Liver (tissue), 9 donors: ENCODE data around the gene RBM38. TPM values are rescaled to one million over a fixed set of nuclear protein-coding genes. Genes with fewer than 3 reads are reported as not detected.

Source experiments
- DNase-seq: peaks from one replicate; pipeline ENCODE4 v3.0.0-alpha.2; 2017; ENCODE audit warnings: low spot score
- H3K27ac ChIP-seq, 2 donors: one replicate each; pipeline ENCODE4 v1.7.0; 2013; ENCODE audit warnings: inconsistent platforms in 2 of 2, low read length in 2 of 2, control low read depth in 1 of 2, low read depth in 1 of 2, mild to moderate bottlenecking in 1 of 2
- H3K27me3 ChIP-seq, 4 donors: one replicate each; pipeline versions ENCODE4 v1.6.1 to v1.7.0; 2013; ENCODE audit warnings: low read length in 3 of 4, inconsistent platforms in 1 of 4, mild to moderate bottlenecking in 1 of 4, moderate library complexity in 1 of 4; ENCODE audit not compliant: control insufficient read depth in 4 of 4, insufficient read depth in 4 of 4
- H3K36me3 ChIP-seq, 4 donors: one replicate each; pipeline versions ENCODE4 v1.6.1 to v1.7.0; 2013; ENCODE audit warnings: low read length in 3 of 4, mild to moderate bottlenecking in 3 of 4, low read depth in 1 of 4, moderate library complexity in 1 of 4; ENCODE audit not compliant: control insufficient read depth in 4 of 4, insufficient read depth in 3 of 4
- H3K4me1 ChIP-seq, 4 donors: one replicate each; pipeline versions ENCODE4 v1.6.1 to v1.7.0; 2013; ENCODE audit warnings: low read length in 3 of 4, mild to moderate bottlenecking in 3 of 4, moderate library complexity in 1 of 4; ENCODE audit not compliant: control insufficient read depth in 4 of 4, insufficient read depth in 4 of 4
- H3K4me3 ChIP-seq, 3 donors: one replicate each; pipeline versions ENCODE4 v1.6.1 to v1.7.0; 2013; ENCODE audit warnings: low read length in 3 of 3, control low read depth in 1 of 3, low read depth in 1 of 3, mild to moderate bottlenecking in 1 of 3
- H3K9ac ChIP-seq, 2 donors: one replicate each; pipeline ENCODE4 v1.7.0; 2013; ENCODE audit warnings: low read length in 2 of 2, mild to moderate bottlenecking in 2 of 2, moderate library complexity in 2 of 2, control low read depth in 1 of 2, low read depth in 1 of 2
- H3K9me3 ChIP-seq, 4 donors: one replicate each; pipeline versions ENCODE4 v1.6.1 to v1.7.0; 2013; ENCODE audit warnings: low read length in 3 of 4; ENCODE audit not compliant: control insufficient read depth in 4 of 4
- EGR1 ChIP-seq, 2 donors: IDR thresholded peaks; 2 replicates each; pipeline ENCODE4 v1.6.1; 2016 to 2018; ENCODE audit warnings: antibody characterized with exemption in 2 of 2, low read depth in 2 of 2
- FOXA1 ChIP-seq: IDR thresholded peaks from 2 replicates; pipeline ENCODE4 v1.6.1; 2016; ENCODE audit warnings: antibody characterized with exemption
- FOXA2 ChIP-seq: IDR thresholded peaks from 2 replicates; pipeline ENCODE4 v1.6.1; 2016; ENCODE audit warnings: antibody characterized with exemption
- GABPA ChIP-seq, 2 donors: IDR thresholded peaks in 1 of 2; conservative IDR thresholded peaks in 1 of 2; 2 replicates each; pipeline ENCODE4 v1.6.1; 2016; ENCODE audit warnings: antibody characterized with exemption in 2 of 2, mild to moderate bottlenecking in 1 of 2, moderate library complexity in 1 of 2
- HNF4A ChIP-seq, 2 donors: conservative IDR thresholded peaks; 2 replicates each; pipeline ENCODE4 v1.6.1; 2016; ENCODE audit warnings: antibody characterized with exemption in 2 of 2, mild to moderate bottlenecking in 2 of 2
- HNF4G ChIP-seq: IDR thresholded peaks from 2 replicates; pipeline ENCODE4 v1.6.1; 2016; ENCODE audit warnings: antibody characterized with exemption
- JUND ChIP-seq, 2 donors: IDR thresholded peaks; 2 replicates each; pipeline ENCODE4 v1.6.1; 2016; ENCODE audit warnings: antibody characterized with exemption in 2 of 2
- NR2F2 ChIP-seq: IDR thresholded peaks from 2 replicates; pipeline ENCODE4 v1.6.1; 2016; ENCODE audit warnings: antibody characterized with exemption
- RAD21 ChIP-seq, 2 donors: IDR thresholded peaks; 2 replicates each; pipeline ENCODE4 v1.6.1; 2016; ENCODE audit warnings: antibody characterized with exemption in 2 of 2, mild to moderate bottlenecking in 2 of 2
- RXRA ChIP-seq, 2 donors: IDR thresholded peaks; 2 replicates each; pipeline ENCODE4 v1.6.1; 2017 to 2018; ENCODE audit warnings: antibody characterized with exemption in 2 of 2, mild to moderate bottlenecking in 1 of 2
- SP1 ChIP-seq: IDR thresholded peaks from 2 replicates; pipeline ENCODE4 v1.6.1; 2018; ENCODE audit warnings: antibody characterized with exemption, mild to moderate bottlenecking
- TAF1 ChIP-seq: conservative IDR thresholded peaks from 2 replicates; pipeline ENCODE4 v1.6.1; 2016; ENCODE audit warnings: antibody characterized with exemption, mild to moderate bottlenecking
- YY1 ChIP-seq: IDR thresholded peaks from 2 replicates; pipeline ENCODE4 v1.6.1; 2016; ENCODE audit warnings: antibody characterized with exemption, mild to moderate bottlenecking
- WGBS: extraction: QIAGEN DNeasy Blood & Tissue Kit; methylation state at CpG from one replicate; pipeline ENCODE4 v1.1.7; 2013; 5-methylcytosine and 5-hydroxymethylcytosine counted together
- polyA plus RNA-seq, 2 donors: library from polyadenylated mRNA; stranded (reverse) in 1 of 2; unstranded in 1 of 2; fragments of 200-250 nt in 1 of 2; fragments of >200 nt in 1 of 2; fragmentation: Nextera tagmentation in 1 of 2; extraction: Ambion mirVana in 1 of 2; gene quantifications; one replicate each; pipeline versions ENCODE4 v1.2.1 to v1.2.3, GENCODE V29; 2013 to 2015
- total RNA-seq, 2 donors: library from RNA; depleted of rRNA; stranded (reverse); fragments of >200 nt; gene quantifications; one replicate each; pipeline ENCODE4 v1.2.3, GENCODE V29; 2014
- TF ChIP-seq, protein P1 (sequence below): IDR thresholded peaks from 2 replicates; pipeline ENCODE4 v1.6.1; 2016; ENCODE audit warnings: antibody characterized with exemption, mild to moderate bottlenecking
- TF ChIP-seq, protein P2 (sequence below): fragments of 150-350 bp; IDR thresholded peaks from 2 replicates; pipeline ENCODE4 v1.5.1; 2017; ENCODE audit warnings: improper control_type of control experiment, low read depth, low read length; ENCODE audit not compliant: missing input control
- TF ChIP-seq, protein P3 (sequence below): IDR thresholded peaks from 2 replicates; pipeline ENCODE4 v1.6.1; 2016; ENCODE audit warnings: antibody characterized with exemption
- TF ChIP-seq, protein P4 (sequence below): IDR thresholded peaks from 2 replicates; pipeline ENCODE4 v1.6.1; 2016; ENCODE audit warnings: antibody characterized with exemption
- TF ChIP-seq, protein P5 (sequence below): IDR thresholded peaks from 2 replicates; pipeline ENCODE4 v1.6.1; 2016; ENCODE audit warnings: antibody characterized with exemption
- donor health status: healthy.
- donor health status: healthy.
- donor health status: healthy.
- donor health status: healthy.
- donor health status: healthy.

The RBM38 gene
- total and polyA plus RNA-seq, 4 donors = 1.4 to 258 (median 6.0) TPM

DNA sequence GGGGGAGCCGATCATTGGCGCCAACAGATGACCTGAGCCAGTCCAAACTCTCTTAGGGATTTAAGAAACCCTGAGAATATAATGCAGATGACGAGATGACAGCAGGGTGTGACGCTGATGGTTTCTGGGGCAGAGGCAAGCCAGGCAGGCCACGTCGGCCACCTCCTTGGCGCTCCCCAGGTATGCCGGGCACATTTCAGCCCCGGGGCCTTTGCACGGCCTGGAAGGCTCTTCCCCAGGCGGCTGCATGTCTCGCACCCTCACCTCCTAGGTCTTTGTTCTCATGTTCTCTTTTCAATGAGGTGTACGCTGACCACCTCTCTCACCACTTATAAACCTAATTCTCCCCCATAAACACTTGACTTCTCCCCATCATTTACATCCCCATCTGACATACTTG is 64.9 kb downstream of the RBM38 start:
- peaks cover 3 to 33% (median 21%) of the 10 kb centered on the region in 4 donors for H3K4me1 ChIP-seq
- no peaks in the 10 kb centered on the region for H3K9me3 ChIP-seq
- H3K27me3 ChIP-seq = no peaks in the 10 kb centered on the region
- H3K36me3 ChIP-seq = no peaks in the 10 kb centered on the region
- WGBS = 97% methylated on average over 13 of the region's 13 CpGs
- H3K9ac ChIP-seq = no peak overlapping the region
- DNase-seq = no peak
- no peak overlapping the region for H3K27ac ChIP-seq
- no peak overlapping the region for H3K4me3 ChIP-seq
- no peak for TF ChIP-seq EGR1 (IDR thresholded peaks at IDR 0.05; ENCODE audit: low read depth in 2 of 2)
- TF ChIP-seq, protein P1, sequence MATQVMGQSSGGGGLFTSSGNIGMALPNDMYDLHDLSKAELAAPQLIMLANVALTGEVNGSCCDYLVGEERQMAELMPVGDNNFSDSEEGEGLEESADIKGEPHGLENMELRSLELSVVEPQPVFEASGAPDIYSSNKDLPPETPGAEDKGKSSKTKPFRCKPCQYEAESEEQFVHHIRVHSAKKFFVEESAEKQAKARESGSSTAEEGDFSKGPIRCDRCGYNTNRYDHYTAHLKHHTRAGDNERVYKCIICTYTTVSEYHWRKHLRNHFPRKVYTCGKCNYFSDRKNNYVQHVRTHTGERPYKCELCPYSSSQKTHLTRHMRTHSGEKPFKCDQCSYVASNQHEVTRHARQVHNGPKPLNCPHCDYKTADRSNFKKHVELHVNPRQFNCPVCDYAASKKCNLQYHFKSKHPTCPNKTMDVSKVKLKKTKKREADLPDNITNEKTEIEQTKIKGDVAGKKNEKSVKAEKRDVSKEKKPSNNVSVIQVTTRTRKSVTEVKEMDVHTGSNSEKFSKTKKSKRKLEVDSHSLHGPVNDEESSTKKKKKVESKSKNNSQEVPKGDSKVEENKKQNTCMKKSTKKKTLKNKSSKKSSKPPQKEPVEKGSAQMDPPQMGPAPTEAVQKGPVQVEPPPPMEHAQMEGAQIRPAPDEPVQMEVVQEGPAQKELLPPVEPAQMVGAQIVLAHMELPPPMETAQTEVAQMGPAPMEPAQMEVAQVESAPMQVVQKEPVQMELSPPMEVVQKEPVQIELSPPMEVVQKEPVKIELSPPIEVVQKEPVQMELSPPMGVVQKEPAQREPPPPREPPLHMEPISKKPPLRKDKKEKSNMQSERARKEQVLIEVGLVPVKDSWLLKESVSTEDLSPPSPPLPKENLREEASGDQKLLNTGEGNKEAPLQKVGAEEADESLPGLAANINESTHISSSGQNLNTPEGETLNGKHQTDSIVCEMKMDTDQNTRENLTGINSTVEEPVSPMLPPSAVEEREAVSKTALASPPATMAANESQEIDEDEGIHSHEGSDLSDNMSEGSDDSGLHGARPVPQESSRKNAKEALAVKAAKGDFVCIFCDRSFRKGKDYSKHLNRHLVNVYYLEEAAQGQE = no peak
- TF ChIP-seq SP1 = no peak
- no peak for TF ChIP-seq JUND (IDR thresholded peaks at IDR 0.05)
- TF ChIP-seq, protein P2, sequence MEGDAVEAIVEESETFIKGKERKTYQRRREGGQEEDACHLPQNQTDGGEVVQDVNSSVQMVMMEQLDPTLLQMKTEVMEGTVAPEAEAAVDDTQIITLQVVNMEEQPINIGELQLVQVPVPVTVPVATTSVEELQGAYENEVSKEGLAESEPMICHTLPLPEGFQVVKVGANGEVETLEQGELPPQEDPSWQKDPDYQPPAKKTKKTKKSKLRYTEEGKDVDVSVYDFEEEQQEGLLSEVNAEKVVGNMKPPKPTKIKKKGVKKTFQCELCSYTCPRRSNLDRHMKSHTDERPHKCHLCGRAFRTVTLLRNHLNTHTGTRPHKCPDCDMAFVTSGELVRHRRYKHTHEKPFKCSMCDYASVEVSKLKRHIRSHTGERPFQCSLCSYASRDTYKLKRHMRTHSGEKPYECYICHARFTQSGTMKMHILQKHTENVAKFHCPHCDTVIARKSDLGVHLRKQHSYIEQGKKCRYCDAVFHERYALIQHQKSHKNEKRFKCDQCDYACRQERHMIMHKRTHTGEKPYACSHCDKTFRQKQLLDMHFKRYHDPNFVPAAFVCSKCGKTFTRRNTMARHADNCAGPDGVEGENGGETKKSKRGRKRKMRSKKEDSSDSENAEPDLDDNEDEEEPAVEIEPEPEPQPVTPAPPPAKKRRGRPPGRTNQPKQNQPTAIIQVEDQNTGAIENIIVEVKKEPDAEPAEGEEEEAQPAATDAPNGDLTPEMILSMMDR = no peak
- no peak for TF ChIP-seq YY1
- TF ChIP-seq NR2F2 = no peak
- TF ChIP-seq, protein P3, sequence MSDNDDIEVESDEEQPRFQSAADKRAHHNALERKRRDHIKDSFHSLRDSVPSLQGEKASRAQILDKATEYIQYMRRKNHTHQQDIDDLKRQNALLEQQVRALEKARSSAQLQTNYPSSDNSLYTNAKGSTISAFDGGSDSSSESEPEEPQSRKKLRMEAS = no peak
- TF ChIP-seq, protein P4, sequence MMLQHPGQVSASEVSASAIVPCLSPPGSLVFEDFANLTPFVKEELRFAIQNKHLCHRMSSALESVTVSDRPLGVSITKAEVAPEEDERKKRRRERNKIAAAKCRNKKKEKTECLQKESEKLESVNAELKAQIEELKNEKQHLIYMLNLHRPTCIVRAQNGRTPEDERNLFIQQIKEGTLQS = no peak
- TF ChIP-seq GABPA (IDR thresholded peaks at IDR 0.05 in 1 of 2, conservative IDR thresholded peaks at IDR 0.05 in 1 of 2) = no peak
- TF ChIP-seq, protein P5, sequence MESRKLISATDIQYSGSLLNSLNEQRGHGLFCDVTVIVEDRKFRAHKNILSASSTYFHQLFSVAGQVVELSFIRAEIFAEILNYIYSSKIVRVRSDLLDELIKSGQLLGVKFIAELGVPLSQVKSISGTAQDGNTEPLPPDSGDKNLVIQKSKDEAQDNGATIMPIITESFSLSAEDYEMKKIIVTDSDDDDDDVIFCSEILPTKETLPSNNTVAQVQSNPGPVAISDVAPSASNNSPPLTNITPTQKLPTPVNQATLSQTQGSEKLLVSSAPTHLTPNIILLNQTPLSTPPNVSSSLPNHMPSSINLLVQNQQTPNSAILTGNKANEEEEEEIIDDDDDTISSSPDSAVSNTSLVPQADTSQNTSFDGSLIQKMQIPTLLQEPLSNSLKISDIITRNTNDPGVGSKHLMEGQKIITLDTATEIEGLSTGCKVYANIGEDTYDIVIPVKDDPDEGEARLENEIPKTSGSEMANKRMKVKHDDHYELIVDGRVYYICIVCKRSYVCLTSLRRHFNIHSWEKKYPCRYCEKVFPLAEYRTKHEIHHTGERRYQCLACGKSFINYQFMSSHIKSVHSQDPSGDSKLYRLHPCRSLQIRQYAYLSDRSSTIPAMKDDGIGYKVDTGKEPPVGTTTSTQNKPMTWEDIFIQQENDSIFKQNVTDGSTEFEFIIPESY = no peak
- no peak for TF ChIP-seq HNF4G
- TF ChIP-seq FOXA2 = no peak
- TF ChIP-seq FOXA1 = no peak
- TF ChIP-seq TAF1 = no peak
- no peak for TF ChIP-seq RAD21 (IDR thresholded peaks at IDR 0.05)
- no peak for TF ChIP-seq RXRA (IDR thresholded peaks at IDR 0.05)
- TF ChIP-seq HNF4A (conservative IDR thresholded peaks at IDR 0.05) = no peak
